H1 (cell line): ENCODE data around the gene INO80C.

Source experiments
- CBX8 ChIP-seq: fragments of 300-800, 300-1000 bp; sonication (generic); IDR thresholded peaks from 2 replicates; pipeline ENCODE4 v1.7.1; 2016; ENCODE audit warnings: low read depth, low read length, borderline replicate concordance
- CHD1 ChIP-seq: IDR thresholded peaks from 2 replicates; pipeline ENCODE4 v1.6.1; 2012; ENCODE audit warnings: low read depth, low read length, improper control_type of control experiment
- CHD2 ChIP-seq: IDR thresholded peaks from 2 replicates; pipeline ENCODE4 v1.6.1; 2012; ENCODE audit warnings: low read length, improper control_type of control experiment
- GABPA ChIP-seq: IDR thresholded peaks from 2 replicates; pipeline ENCODE4 v1.6.1; 2011; ENCODE audit warnings: mild to moderate bottlenecking, low read length, moderate library complexity, borderline replicate concordance; ENCODE audit not compliant: insufficient read depth
- JUND ChIP-seq: IDR thresholded peaks from 2 replicates; pipeline ENCODE4 v1.6.1; 2011; ENCODE audit warnings: mild to moderate bottlenecking, improper control_type of control experiment, low read length
- RBBP5 ChIP-seq: IDR thresholded peaks from 2 replicates; pipeline ENCODE4 v1.7.1; 2012; ENCODE audit warnings: low read depth, mild to moderate bottlenecking, inconsistent platforms, low read length, moderate library complexity, borderline replicate concordance
- YY1 ChIP-seq: IDR thresholded peaks from 2 replicates; pipeline ENCODE4 v1.6.1; 2011; ENCODE audit warnings: low read depth, mild to moderate bottlenecking, low read length
- TF ChIP-seq, protein P1 (sequence below), 3 experiments: IDR thresholded peaks; 1 replicate in 2 of 3; 2 replicates in 1 of 3; pipeline versions ENCODE4 v1.5.1 to v1.6.1; 2011; ENCODE audit warnings: low read length in 3 of 3, mild to moderate bottlenecking in 3 of 3, inconsistent platforms in 2 of 3, low read depth in 1 of 3, moderate library complexity in 1 of 3; ENCODE audit not compliant: insufficient read depth in 1 of 3; ENCODE audit errors: control extremely low read depth in 1 of 3

- TF ChIP-seq CHD1 (no peak), YY1 (no peak), CHD2 (no peak), GABPA (no peak), JUND (no peak), CBX8 (no peak), RBBP5 (no peak)
- TF ChIP-seq, protein P1, sequence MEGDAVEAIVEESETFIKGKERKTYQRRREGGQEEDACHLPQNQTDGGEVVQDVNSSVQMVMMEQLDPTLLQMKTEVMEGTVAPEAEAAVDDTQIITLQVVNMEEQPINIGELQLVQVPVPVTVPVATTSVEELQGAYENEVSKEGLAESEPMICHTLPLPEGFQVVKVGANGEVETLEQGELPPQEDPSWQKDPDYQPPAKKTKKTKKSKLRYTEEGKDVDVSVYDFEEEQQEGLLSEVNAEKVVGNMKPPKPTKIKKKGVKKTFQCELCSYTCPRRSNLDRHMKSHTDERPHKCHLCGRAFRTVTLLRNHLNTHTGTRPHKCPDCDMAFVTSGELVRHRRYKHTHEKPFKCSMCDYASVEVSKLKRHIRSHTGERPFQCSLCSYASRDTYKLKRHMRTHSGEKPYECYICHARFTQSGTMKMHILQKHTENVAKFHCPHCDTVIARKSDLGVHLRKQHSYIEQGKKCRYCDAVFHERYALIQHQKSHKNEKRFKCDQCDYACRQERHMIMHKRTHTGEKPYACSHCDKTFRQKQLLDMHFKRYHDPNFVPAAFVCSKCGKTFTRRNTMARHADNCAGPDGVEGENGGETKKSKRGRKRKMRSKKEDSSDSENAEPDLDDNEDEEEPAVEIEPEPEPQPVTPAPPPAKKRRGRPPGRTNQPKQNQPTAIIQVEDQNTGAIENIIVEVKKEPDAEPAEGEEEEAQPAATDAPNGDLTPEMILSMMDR (IDR thresholded peaks at IDR 0.05; ENCODE audit: control extremely low read depth in 1 of 3, insufficient read depth in 1 of 3, low read depth in 1 of 3, low read length in 3 of 3): no peak
Observed at GRCh38 chr18:35479911-35480586, 17.7 kb downstream of the INO80C start.
